SK-N-SH (cell line): ENCODE measurements around the gene ENTPD8.

Source experiments
- CTCF ChIP-seq: fragments of 200-600 bp; sonication (generic); IDR thresholded peaks from 2 replicates; pipeline ENCODE4 v1.6.1; 2017; ENCODE audit warnings: antibody characterized with exemption, mild to moderate bottlenecking, moderate library complexity
- EP300 ChIP-seq, 2 experiments: IDR thresholded peaks; 2 replicates each; pipeline versions ENCODE4 v1.4.0 to v1.6.1; 2012; ENCODE audit warnings: borderline replicate concordance in 1 of 2, low read depth in 1 of 2, low read length in 1 of 2
- POLR2AphosphoS5 ChIP-seq: IDR thresholded peaks from 2 replicates; pipeline ENCODE4 v1.6.1; 2012; ENCODE audit warnings: low read depth, low read length
- YY1 ChIP-seq: IDR thresholded peaks from 2 replicates; pipeline ENCODE4 v1.4.0; 2012; ENCODE audit warnings: low read depth, mild to moderate bottlenecking

- TF ChIP-seq YY1 (no peak), CTCF (no peak), EP300 (IDR thresholded peaks at IDR 0.05; ENCODE audit: borderline replicate concordance in 1 of 2, low read depth in 1 of 2, low read length in 1 of 2) (no peak), POLR2AphosphoS5 (no peak)
Observed at GRCh38 chr9:137393176-137394150, 47.7 kb downstream of the ENTPD8 start.
